Fibroblast of peridontal ligament (primary cell): ENCODE results near the gene BCL10.

ENCODE experiments used
- DNase-seq: peaks from one replicate; pipeline ENCODE4 v3.0.0-alpha.2; 2010; ENCODE audit errors: extremely low read depth

Gene BCL10

DNA sequence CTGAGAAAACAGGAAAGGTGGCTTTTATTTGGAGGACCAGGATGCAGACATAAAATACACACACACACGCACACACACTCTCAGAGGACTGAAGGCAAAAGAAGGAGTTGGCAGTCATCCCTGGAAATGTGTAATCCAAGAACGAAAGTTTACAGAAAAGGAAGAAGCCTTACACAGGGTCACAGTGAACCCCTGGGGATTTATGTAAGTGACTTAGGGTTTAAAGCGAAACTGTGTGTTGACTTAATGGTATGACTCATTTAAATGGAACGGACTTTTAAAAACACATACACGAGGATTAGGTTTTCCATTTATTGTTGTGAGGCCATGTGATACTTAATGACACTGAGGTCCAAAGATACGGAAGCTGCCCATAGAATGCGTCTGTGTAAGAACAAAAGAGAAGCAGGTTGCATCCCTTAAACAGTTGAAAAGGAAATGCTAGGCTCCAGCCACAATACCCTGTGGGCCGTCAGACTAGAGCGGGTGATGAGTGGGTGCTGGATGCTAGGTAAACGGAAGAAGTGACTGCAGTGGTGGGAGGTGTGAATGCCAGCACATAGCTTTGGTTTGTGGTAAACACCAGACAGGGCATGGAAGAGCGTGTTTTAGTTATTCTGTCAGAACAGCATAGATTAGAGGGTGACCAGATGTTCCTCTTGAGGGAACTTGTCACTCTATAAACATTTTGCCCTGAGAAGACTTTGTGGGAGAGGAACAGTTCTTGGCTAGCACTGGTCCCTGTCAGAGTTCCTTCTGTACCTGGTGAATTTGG, 21.6 kb upstream of the BCL10 start:
- peak; percentile 98 for DNase-seq

DNA sequence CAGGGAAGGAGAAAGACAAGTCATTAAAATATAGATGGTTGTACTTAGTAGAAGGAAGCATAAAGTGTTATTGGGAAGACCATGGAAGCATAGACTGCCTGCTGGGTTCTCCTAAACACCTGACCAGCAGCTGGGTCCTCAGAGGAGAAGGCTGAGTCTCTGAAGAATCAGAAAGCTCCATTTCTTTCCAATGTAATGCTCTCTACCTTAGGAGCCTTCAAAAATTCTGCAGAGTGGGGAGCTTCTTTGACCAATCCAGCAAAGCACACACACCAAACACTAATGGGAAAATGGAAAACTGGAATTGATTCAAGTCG, 21.1 kb upstream of the BCL10 start:
- no peak for DNase-seq

DNA sequence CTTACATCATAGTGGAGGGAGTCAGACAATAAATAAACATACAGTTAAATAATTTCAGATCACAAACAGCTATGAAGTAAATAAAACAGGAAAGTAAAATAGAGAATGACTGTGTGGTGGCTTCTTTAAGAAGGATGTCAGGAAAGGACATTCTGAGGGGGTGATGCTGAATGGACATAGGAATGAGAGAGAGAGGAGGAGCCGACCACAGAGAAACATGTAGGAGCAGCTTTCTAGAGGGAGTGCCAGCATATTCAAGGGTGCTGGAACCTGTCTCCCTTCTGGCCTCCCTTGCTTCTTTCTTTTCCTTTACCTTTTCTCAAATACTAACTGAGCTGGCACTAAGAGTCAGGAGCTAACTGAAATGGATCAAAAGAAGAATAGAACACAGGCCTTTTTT, 20.5 kb upstream of the BCL10 start:
- no peak for DNase-seq

DNA sequence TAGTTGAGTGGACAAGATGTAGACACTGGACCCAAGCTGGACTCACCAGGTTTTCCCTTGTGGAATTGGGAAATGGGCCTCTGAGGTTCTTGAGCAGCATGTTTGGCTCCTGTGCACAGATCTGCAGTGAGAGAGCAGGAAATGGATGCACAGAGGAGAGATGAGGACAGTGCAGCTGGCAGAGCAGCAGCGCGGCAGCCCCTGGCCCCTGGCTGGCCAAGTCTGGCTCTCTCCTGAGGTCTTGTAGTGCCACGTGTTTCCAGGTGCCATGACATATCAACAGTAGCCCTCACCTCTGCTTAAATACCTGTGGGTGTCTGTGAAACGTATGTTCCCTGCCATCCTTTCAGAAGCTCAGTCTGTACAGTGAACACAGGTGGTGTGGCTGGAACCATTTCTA, 19.2 kb upstream of the BCL10 start:
- no peak for DNase-seq

DNA sequence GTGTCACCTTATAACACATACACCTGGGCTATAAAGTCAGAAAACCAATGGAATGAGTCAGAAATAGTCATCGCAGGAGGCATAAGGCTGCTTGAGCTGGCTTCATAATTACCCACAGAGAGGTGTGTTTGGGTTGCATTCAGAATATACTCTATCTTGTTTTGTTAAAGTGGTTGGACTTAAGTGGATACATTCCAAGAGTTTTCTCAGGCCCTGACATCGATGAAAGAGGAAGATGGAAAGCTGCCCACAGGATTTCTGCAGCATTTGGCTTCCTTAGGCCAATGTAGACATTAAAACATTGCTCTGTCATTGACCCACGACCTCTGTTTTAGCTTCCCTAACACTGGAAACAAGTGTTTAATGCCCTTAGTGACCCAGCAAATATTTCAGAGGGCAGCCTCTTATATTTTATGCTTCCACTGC, 18.6 kb upstream of the BCL10 start:
- DNase-seq: peak; percentile 65

DNA sequence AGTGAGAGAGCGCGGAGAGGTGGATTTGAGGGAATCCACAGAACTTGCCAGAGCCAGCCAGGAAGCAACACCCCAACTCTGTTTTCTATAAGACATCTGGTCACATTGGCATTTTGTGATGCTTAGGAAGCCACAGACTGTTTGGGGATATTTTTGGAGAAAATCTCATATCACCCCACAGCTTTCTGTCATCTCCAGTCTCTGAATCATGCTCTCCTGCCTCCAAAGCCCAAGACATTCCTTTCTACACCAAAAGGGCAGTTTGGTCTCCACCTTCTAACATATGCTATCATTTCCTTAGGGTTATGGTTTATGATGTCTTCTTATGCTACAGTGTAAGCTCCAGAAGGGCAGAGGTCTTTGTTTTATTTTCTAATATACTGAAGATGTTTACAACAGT, 14.4 kb upstream of the BCL10 start:
- DNase-seq: no peak

DNA sequence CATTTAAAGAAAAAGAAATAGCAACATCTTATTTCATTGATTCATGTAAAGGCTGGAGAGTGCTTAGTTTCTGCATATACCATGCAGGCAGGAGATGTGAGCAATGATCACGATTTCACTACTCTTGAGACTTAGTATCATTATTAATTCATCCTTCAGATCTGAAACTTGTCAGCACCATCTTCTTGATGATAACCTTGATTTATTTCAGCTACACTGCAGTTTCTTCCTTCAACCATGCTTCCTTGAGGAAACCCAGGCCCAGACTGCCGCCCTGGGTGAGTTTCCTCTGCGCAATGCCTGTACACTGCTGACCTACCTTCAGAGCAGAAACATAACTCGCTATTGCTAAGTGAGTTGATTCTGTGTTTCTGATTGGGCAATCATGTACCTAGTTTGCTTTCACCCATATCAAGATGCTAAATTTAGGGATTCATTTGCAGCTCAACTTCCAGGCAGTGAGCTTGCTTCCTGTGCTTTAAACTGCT, 13.5 kb upstream of the BCL10 start:
- DNase-seq: no peak

DNA sequence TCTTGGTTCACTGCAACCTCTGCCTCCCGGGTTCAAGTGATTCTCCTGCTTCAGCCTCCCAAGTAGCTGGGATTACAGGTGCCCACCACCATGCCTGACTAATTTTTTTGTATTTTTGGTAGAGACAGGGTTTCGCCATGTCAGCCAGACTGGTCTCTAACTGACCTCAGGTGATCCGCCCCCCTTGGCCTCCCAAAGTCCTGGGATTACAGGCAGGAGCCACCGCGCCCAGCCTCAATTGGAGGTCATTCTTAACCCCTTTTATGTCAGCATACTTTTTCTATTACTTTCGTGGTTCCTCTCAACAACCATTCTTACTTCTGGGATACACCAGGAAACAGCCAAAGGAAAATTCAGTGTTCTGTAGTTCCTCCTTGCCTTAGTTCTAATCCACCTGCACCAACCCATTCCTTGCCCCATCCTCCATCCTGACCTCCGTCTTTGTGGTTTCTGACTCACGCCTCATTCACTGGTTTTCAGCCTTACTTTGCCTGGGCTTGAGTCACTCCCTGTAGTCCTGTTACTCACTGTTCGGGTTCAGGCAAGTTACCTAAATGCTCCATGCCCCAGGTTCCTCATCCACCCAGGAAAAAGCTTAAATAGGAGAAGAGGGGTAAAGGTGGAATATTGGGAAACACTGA, 12.9 kb upstream of the BCL10 start:
- DNase-seq: peak; percentile 83

DNA sequence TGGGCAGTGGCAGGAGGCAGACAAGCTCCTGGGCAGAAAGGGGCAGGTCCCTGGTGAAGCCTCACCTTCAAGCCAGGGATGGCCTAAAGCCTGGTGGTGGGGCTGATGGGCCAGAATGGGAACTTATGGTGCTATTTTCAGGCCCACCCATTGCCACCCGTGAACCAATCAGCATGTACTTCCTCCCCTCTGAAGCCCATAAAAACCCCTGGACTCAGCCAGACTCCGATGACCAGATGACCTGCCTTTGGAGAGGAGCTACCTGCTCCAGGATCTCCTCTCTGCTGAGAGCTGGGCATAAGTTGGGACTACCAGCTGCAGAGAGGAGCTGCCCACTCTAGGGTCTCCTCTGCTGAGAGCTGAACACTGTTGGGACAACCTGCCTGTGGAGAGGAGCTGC, 7.8 kb upstream of the BCL10 start:
- DNase-seq: no peak

DNA sequence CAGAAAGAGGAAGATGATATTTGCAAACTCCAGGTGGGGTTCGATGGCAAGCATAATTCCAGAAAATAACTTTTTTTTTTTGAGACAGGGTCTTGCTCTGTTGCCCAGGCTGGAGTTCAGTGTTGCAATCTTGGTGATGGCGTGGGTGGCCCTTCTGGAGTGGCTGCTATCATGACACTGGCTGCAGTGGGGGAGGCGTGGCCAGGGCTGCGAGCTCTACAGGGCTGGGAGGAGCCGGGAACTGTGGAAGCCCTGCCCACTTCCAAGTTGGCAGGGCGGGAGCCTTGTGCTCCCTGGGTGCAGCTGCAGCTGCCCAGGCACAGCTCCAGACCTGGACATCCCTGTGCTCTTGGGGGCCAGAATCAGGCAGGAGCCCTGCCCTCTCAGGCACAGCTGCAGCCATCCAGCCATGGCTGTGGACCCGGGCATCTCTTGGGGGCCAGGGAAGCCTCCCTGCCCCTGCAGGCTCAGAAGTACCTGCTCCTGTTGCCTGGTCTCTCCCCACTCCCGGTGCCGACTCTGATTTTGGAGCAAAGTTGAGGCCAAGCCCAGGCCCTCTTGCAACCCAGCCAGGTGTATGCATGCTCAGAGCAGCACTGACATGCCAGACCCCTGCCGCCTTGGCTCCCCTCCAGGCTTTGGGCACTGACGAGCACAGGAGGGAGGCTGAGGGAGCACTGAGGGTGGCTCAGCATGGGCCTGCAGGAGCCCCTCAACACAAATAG, 7.2 kb upstream of the BCL10 start:
- DNase-seq: no peak

DNA sequence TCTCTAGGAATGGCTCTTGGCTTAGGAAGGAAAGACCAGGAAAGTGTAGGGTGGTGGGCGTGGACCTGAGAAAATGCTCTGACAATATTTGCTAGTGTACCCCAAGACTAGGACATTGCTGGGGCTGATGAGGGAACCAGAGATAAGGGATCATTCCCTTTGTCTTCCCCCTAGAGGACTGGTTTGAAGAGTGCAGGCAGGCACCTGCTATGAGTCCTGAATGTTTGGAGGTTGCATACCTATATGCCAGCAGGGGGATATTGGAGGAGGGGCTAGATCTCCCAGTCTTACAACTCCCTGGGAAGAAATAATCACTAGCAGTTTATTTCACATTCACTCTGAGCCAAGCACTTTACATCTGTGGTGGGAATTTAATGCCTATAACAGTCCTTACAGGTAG, 6.0 kb upstream of the BCL10 start:
- DNase-seq: no peak

DNA sequence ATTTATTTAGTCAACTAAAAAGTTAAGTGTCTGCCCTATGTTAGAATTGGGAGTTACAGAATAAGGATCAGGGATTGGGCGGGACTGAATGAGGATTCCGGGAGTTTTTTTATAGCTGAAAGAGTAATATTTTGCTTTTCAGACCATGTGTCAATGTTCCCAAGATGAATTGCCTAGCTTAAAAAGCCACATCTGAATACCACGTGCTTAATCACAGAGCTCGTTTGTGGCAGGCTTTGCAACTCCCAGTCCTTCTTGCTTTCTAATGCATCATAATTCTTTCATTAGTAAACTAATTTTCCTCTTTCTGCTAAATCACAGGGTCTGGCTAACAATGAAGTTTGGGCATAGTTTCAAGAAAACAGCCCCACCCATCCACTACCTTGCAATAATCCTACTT, 4.2 kb upstream of the BCL10 start:
- DNase-seq: no peak

DNA sequence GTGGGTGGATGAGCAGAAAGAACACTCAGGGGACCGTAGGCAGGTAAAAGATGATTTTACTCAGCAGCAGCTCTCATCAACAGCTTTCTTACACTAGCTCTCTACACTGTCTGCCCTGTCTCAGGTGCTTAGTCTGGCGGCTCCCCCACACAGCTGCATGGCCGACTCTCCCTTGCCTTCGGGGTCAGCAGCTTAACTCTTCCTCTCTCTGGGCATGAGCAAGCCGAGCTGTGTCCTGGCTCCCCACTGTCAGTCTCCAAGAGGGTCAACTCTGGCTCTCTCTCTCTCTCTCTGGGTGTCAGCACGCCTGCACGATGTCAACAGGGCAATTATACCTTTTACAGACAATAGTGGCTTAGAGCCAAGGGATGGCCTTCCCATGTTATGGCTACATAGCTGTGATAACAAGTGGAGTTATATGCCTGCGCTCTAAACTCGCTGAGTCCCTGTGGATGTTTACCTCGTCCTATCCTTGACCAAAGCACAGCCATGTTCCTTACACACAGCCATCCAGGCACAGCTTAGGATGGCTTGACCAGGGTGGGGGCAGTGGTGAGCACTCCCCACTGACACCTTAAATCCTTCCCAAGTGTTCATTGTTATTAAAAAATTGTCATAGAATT, 3.1 kb upstream of the BCL10 start:
- no peak for DNase-seq

DNA sequence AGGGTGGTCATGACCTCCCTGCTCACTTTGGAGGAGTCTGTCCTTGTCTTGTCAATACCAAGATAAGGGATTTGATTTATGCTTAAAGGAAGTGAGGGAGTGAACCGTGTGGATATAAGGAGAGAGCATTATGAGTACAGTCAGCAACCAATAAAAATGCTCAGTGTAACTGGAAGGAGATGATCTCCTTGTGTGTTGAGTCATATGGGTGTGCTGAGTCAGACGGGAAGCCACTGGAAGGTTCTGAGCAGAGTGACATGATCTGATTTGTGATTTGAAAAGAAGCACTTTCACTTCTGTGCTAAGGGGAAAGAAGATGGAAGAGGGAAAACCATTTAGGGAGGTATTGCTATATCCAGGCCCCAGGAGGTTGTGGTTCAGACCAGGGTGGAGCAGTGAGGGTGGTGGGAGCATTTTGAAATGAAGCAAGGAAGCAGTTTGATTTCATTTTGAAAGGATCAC, 2.5 kb upstream of the BCL10 start:
- DNase-seq: peak; percentile 96

DNA sequence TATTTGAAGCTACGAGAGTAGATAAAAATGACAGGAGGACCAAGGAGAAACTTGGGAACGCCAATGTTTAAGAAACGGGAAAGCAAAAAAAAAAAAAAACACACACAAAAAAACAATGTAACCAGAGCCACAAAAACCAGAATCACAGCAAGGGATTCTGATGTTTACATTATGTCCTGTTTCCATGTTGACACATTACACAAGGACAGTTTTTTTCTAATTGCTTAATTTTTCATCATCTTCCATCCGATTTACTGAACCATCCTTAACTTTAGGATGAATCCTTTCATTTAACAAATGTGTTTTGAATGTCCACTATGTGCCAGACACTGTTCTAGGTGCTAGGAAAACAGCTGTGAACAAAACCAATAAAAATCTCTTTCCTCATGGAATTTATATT, 1.4 kb upstream of the BCL10 start:
- DNase-seq: no peak

DNA sequence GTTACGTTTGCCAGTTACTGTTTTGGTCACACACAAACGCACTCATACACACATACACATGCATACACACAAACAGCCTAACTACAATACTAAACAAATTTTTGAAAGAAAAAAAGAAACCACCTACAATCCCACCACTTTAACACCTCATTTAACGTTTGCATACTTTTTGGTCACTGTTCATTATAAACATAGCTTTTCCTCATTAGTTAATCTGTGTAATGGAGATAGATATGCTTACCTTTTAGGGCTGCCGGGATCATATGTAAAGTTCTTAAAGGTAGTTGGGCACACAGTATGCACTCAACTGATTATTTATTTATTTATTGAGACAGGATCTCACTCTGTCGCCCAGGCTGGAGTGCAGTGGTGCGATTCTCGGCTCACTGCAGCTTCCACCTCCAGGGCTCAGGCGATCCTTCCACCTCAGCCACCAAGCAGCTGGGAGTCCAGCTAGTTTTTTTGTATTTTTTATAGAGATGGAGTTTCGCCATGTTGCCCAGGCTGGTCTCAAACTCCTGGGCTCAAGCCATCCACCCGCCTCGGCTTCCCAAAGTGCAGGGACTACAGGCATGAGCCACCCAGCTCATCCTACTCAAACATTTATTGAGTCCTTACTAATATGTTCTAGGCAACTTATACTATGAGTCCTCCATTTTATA, 677 bp upstream of the BCL10 start:
- no peak for DNase-seq

DNA sequence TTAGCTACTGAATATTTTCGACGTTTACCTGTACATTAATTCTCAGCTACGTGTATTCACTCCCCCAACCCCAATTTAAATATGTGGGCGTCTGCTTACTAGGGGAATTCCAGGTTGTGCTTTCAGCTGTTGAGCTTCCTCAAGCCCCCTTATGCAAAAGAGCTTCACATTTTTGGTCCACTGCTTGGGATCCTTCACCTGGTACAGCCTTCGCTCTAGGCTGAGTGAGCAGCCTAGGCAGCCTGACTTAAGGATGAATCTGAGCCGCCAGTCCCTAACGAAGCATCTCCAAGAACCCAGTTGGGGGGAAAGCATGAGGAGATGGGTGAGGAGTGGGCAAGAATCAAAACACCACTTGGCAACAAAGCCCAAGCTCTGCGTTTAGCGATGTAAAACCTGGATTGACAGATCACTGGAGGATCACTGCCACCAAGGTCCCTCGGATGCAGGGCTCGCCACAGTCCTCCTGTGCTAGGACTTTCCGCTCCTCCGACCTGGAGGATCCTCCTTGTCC, 674 bp downstream of the BCL10 start:
- DNase-seq: no peak

DNA sequence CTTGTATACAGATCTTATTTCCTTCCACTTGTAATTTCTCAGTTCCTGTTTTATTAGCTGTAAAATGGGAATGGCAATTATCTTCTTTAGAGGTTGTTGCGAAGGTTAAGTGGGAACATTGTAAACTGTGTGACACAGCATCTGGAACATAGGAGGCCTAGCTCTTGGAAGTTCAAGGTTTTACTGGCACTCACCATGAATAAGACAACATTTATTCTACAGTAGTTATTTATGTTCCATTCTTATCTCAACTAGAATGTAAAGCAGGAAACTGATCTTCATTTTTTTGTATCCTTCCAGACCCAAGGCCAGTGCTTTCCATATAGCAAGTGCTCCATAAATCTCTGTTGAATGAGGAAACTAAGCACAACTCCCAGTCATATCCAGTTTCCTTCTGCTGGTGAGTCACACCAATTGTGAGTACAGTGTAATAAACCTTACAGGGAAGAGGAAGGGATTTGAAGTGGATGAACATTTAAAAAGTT, 1.4 kb downstream of the BCL10 start:
- peak; percentile 86 for DNase-seq

DNA sequence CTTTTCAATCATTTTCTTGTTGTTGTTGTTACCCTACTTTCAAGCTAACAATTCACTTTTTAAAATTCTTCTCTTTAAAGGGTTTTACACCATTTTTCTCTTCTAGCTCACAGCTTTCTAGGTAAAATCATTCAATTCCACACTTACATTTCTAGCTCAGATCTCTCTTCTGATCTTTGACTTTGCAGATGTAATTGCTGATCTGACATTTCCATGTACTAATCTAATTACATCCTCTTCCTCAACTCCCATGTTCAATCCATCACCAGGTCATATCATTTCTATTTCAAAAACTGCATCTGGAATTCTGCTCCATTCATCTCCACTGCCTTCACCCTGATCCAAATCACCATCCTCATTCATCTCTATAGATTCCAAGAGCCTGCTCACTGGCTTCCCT, 3.0 kb downstream of the BCL10 start:
- DNase-seq: no peak

DNA sequence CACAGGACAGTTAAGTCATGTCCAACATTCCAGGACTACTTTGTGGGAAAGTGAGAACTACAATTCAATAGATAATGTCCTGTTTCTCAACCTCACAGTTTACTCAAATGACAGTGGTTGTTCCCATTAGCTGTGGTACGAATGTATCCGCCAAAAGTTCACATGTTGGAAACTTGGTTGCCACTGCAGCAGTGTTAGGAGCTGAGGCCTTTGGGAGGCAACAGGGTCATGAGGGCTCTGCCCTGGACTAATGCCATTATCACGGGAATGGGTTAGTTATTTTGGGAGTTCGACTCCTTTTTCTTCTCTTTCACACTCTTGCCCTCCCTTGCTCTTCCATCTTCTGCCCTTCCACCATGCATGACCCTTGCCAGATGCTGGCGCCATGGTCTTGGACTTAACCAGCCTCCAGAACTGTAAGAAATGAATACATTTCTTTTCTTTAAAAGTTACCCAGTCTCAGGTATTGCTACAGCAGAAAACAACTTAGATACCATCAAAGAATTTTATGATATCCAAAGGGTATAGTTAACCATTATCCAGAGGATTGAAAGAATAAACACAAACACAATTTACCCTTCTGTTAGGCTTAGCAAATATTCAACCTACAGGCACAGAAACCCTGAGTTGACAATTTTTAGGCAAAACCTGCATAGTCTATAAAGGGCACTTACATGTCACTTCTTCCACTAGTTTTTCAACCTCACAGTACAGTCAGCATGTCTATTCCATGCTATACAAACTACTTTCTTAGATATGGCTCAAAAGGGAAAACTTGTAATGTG, 7.4 kb downstream of the BCL10 start:
- no peak for DNase-seq

DNA sequence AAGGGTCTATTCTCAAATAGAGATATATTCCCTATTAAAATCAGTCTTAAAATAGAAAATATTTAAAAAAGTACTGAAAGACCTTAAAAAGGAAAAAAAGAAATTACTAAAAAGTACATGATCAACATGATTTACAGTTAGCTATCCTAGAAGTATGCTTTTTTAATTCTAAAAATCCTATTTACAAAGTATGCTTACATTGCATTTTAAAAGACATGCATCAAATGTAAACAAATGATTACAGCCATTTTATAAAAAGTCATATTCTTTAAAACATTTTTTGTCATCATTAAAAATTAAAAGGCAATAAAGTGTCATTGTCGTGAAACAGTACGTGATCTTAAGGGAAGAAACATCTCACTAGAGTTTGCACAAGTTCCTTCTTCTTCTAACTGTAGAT, 9.1 kb downstream of the BCL10 start:
- DNase-seq: no peak
